DOHH2 (cell line): Measurements from ENCODE around the gene VLDLR.

Experiments
- H3F3A ChIP-seq: fragments of 200-600 bp; sonication (generic), shearing (Covaris generic); 2 replicates; pipeline ENCODE4 v1.6.0; 2016; ENCODE audit warnings: antibody characterized with exemption, mild to moderate bottlenecking; ENCODE audit not compliant: control insufficient read depth, insufficient read depth
- H3K27ac ChIP-seq: fragments of 200-600 bp; sonication (generic); 2 replicates; pipeline ENCODE4 v1.5.1; 2014; ENCODE audit warnings: low read depth, mild to moderate bottlenecking, low read length, moderate library complexity
- H3K27me3 ChIP-seq: fragments of 200-600 bp; sonication (generic); 2 replicates; pipeline ENCODE4 v1.6.1; 2014; ENCODE audit warnings: mild to moderate bottlenecking, low read length, mixed read lengths; ENCODE audit not compliant: control insufficient read depth
- H3K36me3 ChIP-seq: fragments of 200-600 bp; sonication (generic); 2 replicates; pipeline ENCODE4 v1.6.1; 2014; ENCODE audit warnings: mild to moderate bottlenecking, low read length, moderate library complexity, mixed read lengths; ENCODE audit not compliant: control insufficient read depth
- H3K4me1 ChIP-seq: fragments of 200-600 bp; sonication (generic); 2 replicates; pipeline ENCODE4 v1.6.1; 2014; ENCODE audit warnings: mild to moderate bottlenecking, low read length, mixed read lengths; ENCODE audit not compliant: control insufficient read depth
- H3K4me2 ChIP-seq: fragments of 200-600 bp; sonication (generic); 2 replicates; pipeline ENCODE4 v1.6.0; 2014; ENCODE audit warnings: mild to moderate bottlenecking, low read length, moderate library complexity
- H3K4me3 ChIP-seq: fragments of 200-600 bp; sonication (generic); 2 replicates; pipeline ENCODE4 v1.5.1; 2014; ENCODE audit warnings: mild to moderate bottlenecking, low read length, mixed read lengths
- H3K79me2 ChIP-seq: fragments of 200-600 bp; sonication (generic); 2 replicates; pipeline ENCODE4 v1.6.1; 2014; ENCODE audit warnings: mild to moderate bottlenecking, low read length, mixed read lengths; ENCODE audit not compliant: control insufficient read depth
- H3K9me2 ChIP-seq: fragments of 200-600 bp; sonication (generic); replicated peaks from 2 replicates; pipeline ENCODE4 v1.6.1; 2014; ENCODE audit warnings: mild to moderate bottlenecking, low read length, mixed read lengths; ENCODE audit not compliant: control insufficient read depth
- H3K9me3 ChIP-seq: fragments of 200-600 bp; sonication (generic); 2 replicates; pipeline ENCODE4 v1.6.1; 2014; ENCODE audit warnings: antibody characterized with exemption, low read length, mixed read lengths; ENCODE audit not compliant: control insufficient read depth, insufficient read depth
- H4K20me1 ChIP-seq: fragments of 200-600 bp; sonication (generic); 2 replicates; pipeline ENCODE4 v1.6.0; 2014; ENCODE audit warnings: low read depth, mild to moderate bottlenecking, antibody characterized with exemption, low read length, moderate library complexity; ENCODE audit not compliant: control insufficient read depth, insufficient read depth
- EZH2phosphoT487 ChIP-seq: fragments of 200-600 bp; sonication (generic); IDR thresholded peaks from 2 replicates; pipeline ENCODE4 v1.6.1; 2017; ENCODE audit warnings: borderline replicate concordance, mild to moderate bottlenecking, antibody characterized with exemption, low read length, moderate library complexity, mixed read lengths
- TF ChIP-seq, protein P1 (sequence below): fragments of 200-600 bp; sonication (generic); IDR thresholded peaks from one replicate; pipeline ENCODE4 v1.5.1; 2014; ENCODE audit warnings: antibody characterized with exemption, mild to moderate bottlenecking, low read depth, low read length; ENCODE audit not compliant: poor library complexity, severe bottlenecking

Gene VLDLR

DNA sequence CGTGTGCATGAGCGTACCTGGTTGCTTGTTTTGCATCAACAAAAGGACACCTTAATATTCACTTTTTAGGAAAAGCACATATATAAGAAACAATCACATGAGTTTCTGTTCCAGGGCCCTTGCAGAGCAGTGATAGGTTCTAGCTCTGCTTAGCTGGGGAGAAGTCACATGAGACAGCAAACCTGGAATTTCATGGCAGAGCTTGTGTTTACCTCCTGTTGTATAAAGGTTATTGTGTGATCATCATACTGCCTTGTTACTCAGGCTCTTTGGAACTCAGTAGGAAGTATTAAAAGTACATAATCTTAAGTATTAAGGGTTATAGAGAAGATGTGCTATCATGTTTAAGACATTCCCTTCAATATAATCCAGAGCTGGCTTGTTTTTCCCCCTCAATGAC, 18.0 kb upstream of the VLDLR start:
- H3K9me3 ChIP-seq, result no peaks in the 10 kb centered on the region
- H3K79me2 ChIP-seq, result no peaks in the 10 kb centered on the region
- H3K4me2 ChIP-seq, result no peak overlapping the region
- H3F3A ChIP-seq, result no peaks in the 10 kb centered on the region
- H3K27me3 ChIP-seq, result peaks cover 8% of the 10 kb centered on the region
- H3K36me3 ChIP-seq, result no peaks in the 10 kb centered on the region
- no peaks in the 10 kb centered on the region for H4K20me1 ChIP-seq
- TF ChIP-seq EZH2phosphoT487, result no peak
- TF ChIP-seq, protein P1, sequence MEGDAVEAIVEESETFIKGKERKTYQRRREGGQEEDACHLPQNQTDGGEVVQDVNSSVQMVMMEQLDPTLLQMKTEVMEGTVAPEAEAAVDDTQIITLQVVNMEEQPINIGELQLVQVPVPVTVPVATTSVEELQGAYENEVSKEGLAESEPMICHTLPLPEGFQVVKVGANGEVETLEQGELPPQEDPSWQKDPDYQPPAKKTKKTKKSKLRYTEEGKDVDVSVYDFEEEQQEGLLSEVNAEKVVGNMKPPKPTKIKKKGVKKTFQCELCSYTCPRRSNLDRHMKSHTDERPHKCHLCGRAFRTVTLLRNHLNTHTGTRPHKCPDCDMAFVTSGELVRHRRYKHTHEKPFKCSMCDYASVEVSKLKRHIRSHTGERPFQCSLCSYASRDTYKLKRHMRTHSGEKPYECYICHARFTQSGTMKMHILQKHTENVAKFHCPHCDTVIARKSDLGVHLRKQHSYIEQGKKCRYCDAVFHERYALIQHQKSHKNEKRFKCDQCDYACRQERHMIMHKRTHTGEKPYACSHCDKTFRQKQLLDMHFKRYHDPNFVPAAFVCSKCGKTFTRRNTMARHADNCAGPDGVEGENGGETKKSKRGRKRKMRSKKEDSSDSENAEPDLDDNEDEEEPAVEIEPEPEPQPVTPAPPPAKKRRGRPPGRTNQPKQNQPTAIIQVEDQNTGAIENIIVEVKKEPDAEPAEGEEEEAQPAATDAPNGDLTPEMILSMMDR, result no peak
- H3K27ac ChIP-seq, result no peak overlapping the region
- H3K9me2 ChIP-seq, result no peaks in the 10 kb centered on the region
- H3K4me3 ChIP-seq, result no peak overlapping the region
- H3K4me1 ChIP-seq, result peaks cover 12% of the 10 kb centered on the region

DNA sequence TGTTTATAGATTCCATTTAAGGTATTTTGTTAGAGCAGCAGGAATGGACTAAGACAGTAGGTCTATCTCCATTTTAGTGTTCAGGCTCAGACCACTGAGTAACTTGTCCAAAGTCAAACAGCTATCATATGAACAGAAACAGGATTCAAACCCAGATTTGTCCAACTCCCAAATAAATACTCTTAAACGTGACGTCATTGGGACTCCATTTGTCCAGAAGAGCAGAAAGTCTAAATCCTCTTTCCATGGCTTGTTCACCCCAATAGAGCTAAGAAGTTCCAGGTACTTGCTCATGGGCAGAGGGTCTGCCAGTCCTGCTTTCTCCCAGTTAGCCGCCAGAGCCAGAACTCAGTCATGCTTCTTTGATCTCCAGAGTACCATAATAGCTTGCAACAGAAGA, 16.3 kb upstream of the VLDLR start:
- Histone ChIP-seq H3K27ac (no peak overlapping the region), H3K27me3 (peaks cover 8% of the 10 kb centered on the region), H3K9me3 (no peaks in the 10 kb centered on the region), H3K36me3 (no peaks in the 10 kb centered on the region), H3K9me2 (no peaks in the 10 kb centered on the region), H3K4me2 (no peak overlapping the region), H4K20me1 (no peaks in the 10 kb centered on the region), H3K4me1 (peaks cover 12% of the 10 kb centered on the region), H3F3A (no peaks in the 10 kb centered on the region), H3K4me3 (no peak overlapping the region), H3K79me2 (no peaks in the 10 kb centered on the region)
- TF ChIP-seq, protein P1, result no peak

DNA sequence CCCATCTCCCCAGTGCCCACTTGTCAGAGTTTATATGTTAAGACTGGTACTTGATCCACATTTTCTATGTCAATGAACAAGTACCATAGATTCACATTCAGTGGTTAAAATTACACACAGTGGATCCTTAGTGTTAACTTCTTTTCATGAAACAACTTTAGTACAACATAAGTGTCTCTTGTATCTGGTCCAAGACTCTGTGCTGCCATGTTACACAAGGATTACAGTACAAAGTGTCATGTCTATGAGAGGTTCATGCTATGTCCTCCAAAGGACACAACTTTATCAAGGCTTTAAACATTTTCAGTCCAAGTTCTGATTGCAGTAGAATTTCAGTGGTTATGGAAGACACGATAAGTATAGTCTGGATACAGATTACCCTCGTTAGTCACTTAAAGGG, 13.3 kb upstream of the VLDLR start:
- H3K4me1 ChIP-seq, result no peaks in the 10 kb centered on the region
- no peaks in the 10 kb centered on the region for H3K9me3 ChIP-seq
- H3K4me2 ChIP-seq, result no peak overlapping the region
- peaks cover 3% of the 10 kb centered on the region; the same call in 1 of the 2 replicates for H3K27me3 ChIP-seq
- H3K4me3 ChIP-seq, result no peak overlapping the region
- TF ChIP-seq, protein P1, result no peak
- TF ChIP-seq EZH2phosphoT487, result no peak
- no peaks in the 10 kb centered on the region for H3F3A ChIP-seq
- H3K27ac ChIP-seq, result no peak overlapping the region
- H4K20me1 ChIP-seq, result no peaks in the 10 kb centered on the region
- H3K36me3 ChIP-seq, result no peaks in the 10 kb centered on the region
- H3K9me2 ChIP-seq, result no peaks in the 10 kb centered on the region
- no peaks in the 10 kb centered on the region for H3K79me2 ChIP-seq

DNA sequence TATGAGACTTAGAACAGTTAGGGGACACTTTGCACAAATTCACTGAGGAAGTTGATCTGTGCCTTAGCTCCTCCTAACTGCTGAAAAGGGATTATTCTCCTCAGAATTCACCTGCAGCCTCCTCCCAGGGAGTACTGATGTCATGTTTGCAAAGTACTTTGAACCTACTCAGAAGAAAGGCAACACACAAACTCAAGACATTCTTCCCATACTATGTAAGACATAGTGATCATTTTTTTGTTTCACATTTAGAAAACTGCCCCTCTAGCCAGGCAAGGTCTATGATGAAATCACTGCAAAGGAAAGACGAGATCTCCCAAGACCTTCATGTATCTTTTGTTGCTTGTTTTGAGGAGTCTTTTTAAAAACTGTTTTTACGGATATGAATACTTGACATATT, 10.6 kb upstream of the VLDLR start:
- Histone ChIP-seq H3K9me3 (no peaks in the 10 kb centered on the region), H4K20me1 (no peaks in the 10 kb centered on the region), H3K4me2 (no peak overlapping the region), H3F3A (no peaks in the 10 kb centered on the region), H3K4me3 (no peak overlapping the region), H3K9me2 (no peaks in the 10 kb centered on the region), H3K27me3 (peaks cover 3% of the 10 kb centered on the region; the same call in 1 of the 2 replicates), H3K27ac (no peak overlapping the region), H3K36me3 (no peaks in the 10 kb centered on the region), H3K79me2 (no peaks in the 10 kb centered on the region), H3K4me1 (no peaks in the 10 kb centered on the region)
- TF ChIP-seq EZH2phosphoT487, result no peak
- TF ChIP-seq, protein P1, result no peak
